Measurements from ENCODE around the gene TNRC18.
"Not testable (repeated sequence)": the region's sequence is repeated elsewhere in the genome, so short reads cannot be mapped to it uniquely, and the experiment has no call there.

TNRC18 gene

DNA sequence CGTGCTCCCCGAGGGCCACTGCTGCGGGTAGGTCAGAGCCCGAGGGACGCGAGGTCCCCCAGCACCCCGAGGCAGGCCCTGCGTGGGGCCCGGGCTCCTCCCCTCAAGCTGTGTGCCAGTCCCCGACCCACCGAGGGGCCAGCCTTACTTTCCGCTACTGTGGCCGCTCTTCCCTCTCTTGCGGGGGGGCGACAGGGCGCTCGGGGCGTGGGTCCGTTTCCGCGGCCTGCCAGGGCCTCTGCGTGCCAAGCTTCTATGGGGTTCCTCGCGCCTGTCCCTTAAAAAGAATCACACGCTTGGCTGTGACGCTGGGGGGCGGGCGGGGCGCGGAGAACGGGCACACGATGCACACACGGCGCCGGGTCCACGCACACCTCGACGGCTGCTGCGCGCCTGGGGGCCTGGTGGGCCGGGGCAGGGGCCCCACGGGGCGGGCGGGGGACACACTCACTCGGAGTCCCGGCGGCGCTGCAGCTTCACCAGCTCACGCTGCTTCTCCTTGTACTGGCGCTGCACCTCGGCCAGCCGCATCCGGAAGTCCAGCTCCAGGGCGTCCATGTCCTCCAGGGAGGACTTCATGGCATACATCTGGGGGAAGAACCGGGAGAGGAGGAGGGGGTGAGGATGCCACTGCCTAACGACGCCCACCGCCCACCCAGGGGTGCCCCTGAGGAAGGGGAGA, 62.0 kb downstream of the TNRC18 start:
- Histone ChIP-seq H3K9ac (ENCODE audit: low read length) (no peak overlapping the region), H2BK15ac (ENCODE audit: low read depth, poor library complexity, severe bottlenecking) (no peak overlapping the region), H3K14ac (ENCODE audit: low read length in 2 of 2) (no peak overlapping the region), H3K79me1 (replicated peaks; ENCODE audit: low read length, poor library complexity, severe bottlenecking) (peaks cover 40% of the 10 kb centered on the region), H3K27me3 (ENCODE audit: control insufficient read depth in 1 of 2, insufficient read depth in 1 of 2, low read length in 2 of 2) (no peaks in the 10 kb centered on the region), H3K23ac (ENCODE audit: low read length in 2 of 2) (peak overlapping the region in 1 of 2 experiments; percentile 27), H3K4me1 (ENCODE audit: control insufficient read depth, insufficient read depth, low read depth, low read length) (peaks cover 5% of the 10 kb centered on the region), H2BK5ac (ENCODE audit: low read depth, low read length, poor library complexity, severe bottlenecking) (no peak overlapping the region), H2AFZ (ENCODE audit: low read depth, low read length) (no peak overlapping the region), H3K18ac (ENCODE audit: low read depth in 1 of 2, low read length in 2 of 2) (no peak overlapping the region), H4K91ac (ENCODE audit: low read length) (no peak overlapping the region), H3K4me3 (ENCODE audit: insufficient read depth in 1 of 2, low read depth in 1 of 2, low read length in 2 of 2) (no peak overlapping the region), H2AK5ac (ENCODE audit: low read length, severe bottlenecking) (no peak overlapping the region), H2BK12ac (ENCODE audit: low read length in 2 of 2) (no peak overlapping the region), H4K8ac (ENCODE audit: low read length) (no peak overlapping the region), H3K36me3 (ENCODE audit: control insufficient read depth in 1 of 2, insufficient read depth in 2 of 2, low read depth in 1 of 2, low read length in 2 of 2) (peaks cover 60 to 65% of the 10 kb centered on the region in 2 experiments), H3K27ac (ENCODE audit: low read length, poor library complexity, severe bottlenecking) (no peak overlapping the region), H2BK120ac (ENCODE audit: low read depth, low read length) (no peak overlapping the region), H3K4me2 (ENCODE audit: low read length, poor library complexity, severe bottlenecking) (no peak overlapping the region), H3K9me3 (ENCODE audit: control insufficient read depth, low read length) (no peaks in the 10 kb centered on the region), H3K4ac (ENCODE audit: low read depth in 1 of 2, low read length in 2 of 2) (no peak overlapping the region)
- DNase-seq: no peak
- WGBS: 97% methylated on average over 58 of the region's 58 CpGs

DNA sequence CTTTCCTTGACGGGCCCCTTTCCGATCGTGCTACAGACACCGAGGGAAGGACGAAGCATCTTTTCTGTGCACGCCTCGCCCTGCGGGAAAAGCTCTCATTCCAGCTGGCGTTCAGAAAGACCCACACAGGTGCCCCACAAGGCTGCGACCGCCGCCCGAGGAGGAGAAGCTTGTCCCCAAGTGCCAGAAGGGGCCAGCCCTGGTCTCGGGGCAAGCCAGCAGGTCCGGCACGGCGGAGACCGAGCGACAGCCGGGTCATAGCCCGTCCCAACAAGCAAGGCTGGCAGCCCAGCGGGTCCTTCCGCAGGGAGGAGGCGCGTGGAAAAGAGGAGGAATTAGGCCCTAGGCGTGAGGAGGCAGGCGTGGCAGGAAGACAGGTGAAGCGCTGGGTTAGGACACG, 62.7 kb downstream of the TNRC18 start:
- no peak for DNase-seq
- no peak overlapping the region for H3K27ac ChIP-seq (ENCODE audit: low read length, poor library complexity, severe bottlenecking)
- no peak overlapping the region for H4K8ac ChIP-seq (ENCODE audit: low read length)
- peaks cover 45% of the 10 kb centered on the region for H3K79me1 ChIP-seq (replicated peaks; ENCODE audit: low read length, poor library complexity, severe bottlenecking)
- H2AK5ac ChIP-seq (ENCODE audit: low read length, severe bottlenecking): no peak overlapping the region
- no peak overlapping the region for H3K23ac ChIP-seq (ENCODE audit: low read length in 2 of 2)
- no peak overlapping the region for H3K4ac ChIP-seq (ENCODE audit: low read depth in 1 of 2, low read length in 2 of 2)
- no peak overlapping the region for H2BK15ac ChIP-seq (ENCODE audit: low read depth, poor library complexity, severe bottlenecking)
- H3K14ac ChIP-seq (ENCODE audit: low read length in 2 of 2): no peak overlapping the region
- H3K4me1 ChIP-seq (ENCODE audit: control insufficient read depth, insufficient read depth, low read depth, low read length): peaks cover 4% of the 10 kb centered on the region
- no peak overlapping the region for H3K9ac ChIP-seq (ENCODE audit: low read length)
- H2BK12ac ChIP-seq (ENCODE audit: low read length in 2 of 2): no peak overlapping the region
- H3K18ac ChIP-seq (ENCODE audit: low read depth in 1 of 2, low read length in 2 of 2): no peak overlapping the region
- H3K4me2 ChIP-seq (ENCODE audit: low read length, poor library complexity, severe bottlenecking): no peak overlapping the region
- no peak overlapping the region for H2BK120ac ChIP-seq (ENCODE audit: low read depth, low read length)
- no peaks in the 10 kb centered on the region for H3K27me3 ChIP-seq (ENCODE audit: control insufficient read depth in 1 of 2, insufficient read depth in 1 of 2, low read length in 2 of 2)
- no peaks in the 10 kb centered on the region for H3K9me3 ChIP-seq (ENCODE audit: control insufficient read depth, low read length)
- WGBS: 99% methylated on average over 29 of the region's 29 CpGs
- H2AFZ ChIP-seq (ENCODE audit: low read depth, low read length): no peak overlapping the region
- H2BK5ac ChIP-seq (ENCODE audit: low read depth, low read length, poor library complexity, severe bottlenecking): no peak overlapping the region
- no peak overlapping the region for H3K4me3 ChIP-seq (ENCODE audit: insufficient read depth in 1 of 2, low read depth in 1 of 2, low read length in 2 of 2)
- peaks cover 66 to 69% of the 10 kb centered on the region in 2 experiments for H3K36me3 ChIP-seq (ENCODE audit: control insufficient read depth in 1 of 2, insufficient read depth in 2 of 2, low read depth in 1 of 2, low read length in 2 of 2)
- H4K91ac ChIP-seq (ENCODE audit: low read length): no peak overlapping the region

DNA sequence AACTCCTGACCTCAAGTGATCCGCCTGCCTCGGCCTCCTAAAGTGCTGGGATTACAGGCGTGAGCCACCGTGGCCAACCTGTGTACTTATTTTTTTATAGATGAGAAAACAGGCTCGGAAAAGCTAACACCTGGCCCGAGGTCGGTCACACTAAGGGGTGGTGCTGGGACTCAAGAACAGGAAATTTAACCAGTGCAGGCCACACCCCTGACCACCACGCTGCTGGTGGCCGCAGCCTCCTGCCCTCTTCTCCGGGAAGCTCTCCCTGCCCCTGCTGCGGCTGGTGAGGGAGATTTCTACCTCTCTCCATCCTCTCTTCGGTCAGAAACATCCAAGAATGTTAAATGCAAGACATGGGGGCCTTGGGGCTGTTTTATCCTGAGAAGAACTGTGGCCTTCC, 63.2 kb downstream of the TNRC18 start:
- H4K91ac ChIP-seq (ENCODE audit: low read length): no peak overlapping the region
- no peak overlapping the region for H2BK15ac ChIP-seq (ENCODE audit: low read depth, poor library complexity, severe bottlenecking)
- no peak overlapping the region for H3K18ac ChIP-seq (ENCODE audit: low read depth in 1 of 2, low read length in 2 of 2)
- H2BK5ac ChIP-seq (ENCODE audit: low read depth, low read length, poor library complexity, severe bottlenecking): no peak overlapping the region
- no peak overlapping the region for H2AFZ ChIP-seq (ENCODE audit: low read depth, low read length)
- H3K4ac ChIP-seq (ENCODE audit: low read depth in 1 of 2, low read length in 2 of 2): no peak overlapping the region
- no peak overlapping the region for H3K9ac ChIP-seq (ENCODE audit: low read length)
- H3K4me2 ChIP-seq (ENCODE audit: low read length, poor library complexity, severe bottlenecking): no peak overlapping the region
- H3K79me1 ChIP-seq (replicated peaks; ENCODE audit: low read length, poor library complexity, severe bottlenecking): peaks cover 47% of the 10 kb centered on the region
- no peak overlapping the region for H3K14ac ChIP-seq (ENCODE audit: low read length in 2 of 2)
- H3K4me1 ChIP-seq (ENCODE audit: control insufficient read depth, insufficient read depth, low read depth, low read length): peaks cover 2% of the 10 kb centered on the region
- peaks cover 70 to 74% of the 10 kb centered on the region in 2 experiments for H3K36me3 ChIP-seq (ENCODE audit: control insufficient read depth in 1 of 2, insufficient read depth in 2 of 2, low read depth in 1 of 2, low read length in 2 of 2)
- H3K4me3 ChIP-seq (ENCODE audit: insufficient read depth in 1 of 2, low read depth in 1 of 2, low read length in 2 of 2): no peak overlapping the region
- no peak overlapping the region for H2BK120ac ChIP-seq (ENCODE audit: low read depth, low read length)
- no peak overlapping the region for H2BK12ac ChIP-seq (ENCODE audit: low read length in 2 of 2)
- no peak overlapping the region for H4K8ac ChIP-seq (ENCODE audit: low read length)
- no peak overlapping the region for H3K23ac ChIP-seq (ENCODE audit: low read length in 2 of 2)
- H3K27ac ChIP-seq (ENCODE audit: low read length, poor library complexity, severe bottlenecking): no peak overlapping the region
- WGBS: 95% methylated on average over 9 of the region's 12 CpGs
- DNase-seq: no peak
- H3K9me3 ChIP-seq (ENCODE audit: control insufficient read depth, low read length): no peaks in the 10 kb centered on the region
- H3K27me3 ChIP-seq (ENCODE audit: control insufficient read depth in 1 of 2, insufficient read depth in 1 of 2, low read length in 2 of 2): no peaks in the 10 kb centered on the region
- H2AK5ac ChIP-seq (ENCODE audit: low read length, severe bottlenecking): no peak overlapping the region

DNA sequence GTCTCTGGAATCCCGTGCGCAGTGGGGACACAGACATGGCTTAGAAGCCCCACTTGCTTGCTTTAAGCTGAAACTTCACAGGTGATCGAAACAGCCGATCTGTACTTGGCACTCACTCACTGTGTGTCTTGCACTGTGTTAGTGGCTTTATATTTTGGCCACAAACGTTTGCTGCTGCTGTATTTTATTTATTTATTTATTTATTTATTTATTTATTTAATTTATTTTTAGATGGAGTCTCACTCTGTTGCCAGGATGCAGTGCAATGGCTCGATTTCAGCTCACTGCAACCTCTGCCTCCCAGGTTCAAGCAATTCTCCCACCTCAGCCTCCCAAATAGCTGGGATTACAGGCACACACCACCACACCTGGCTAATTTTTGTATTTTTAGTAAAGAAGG, 63.6 kb downstream of the TNRC18 start:
- not testable (repeated sequence) for H3K14ac ChIP-seq (ENCODE audit: low read length in 2 of 2); H3K9ac ChIP-seq (ENCODE audit: low read length); H2BK12ac ChIP-seq (ENCODE audit: low read length in 2 of 2); H2AFZ ChIP-seq (ENCODE audit: low read depth, low read length); H3K27me3 ChIP-seq (ENCODE audit: control insufficient read depth in 1 of 2, insufficient read depth in 1 of 2, low read length in 2 of 2); H3K27ac ChIP-seq (ENCODE audit: low read length, poor library complexity, severe bottlenecking); H2BK120ac ChIP-seq (ENCODE audit: low read depth, low read length); H2BK15ac ChIP-seq (ENCODE audit: low read depth, poor library complexity, severe bottlenecking); H3K4me3 ChIP-seq (ENCODE audit: insufficient read depth in 1 of 2, low read depth in 1 of 2, low read length in 2 of 2); H3K4ac ChIP-seq (ENCODE audit: low read depth in 1 of 2, low read length in 2 of 2); H4K91ac ChIP-seq (ENCODE audit: low read length); H3K18ac ChIP-seq (ENCODE audit: low read depth in 1 of 2, low read length in 2 of 2); H3K4me1 ChIP-seq (ENCODE audit: control insufficient read depth, insufficient read depth, low read depth, low read length); H3K23ac ChIP-seq (ENCODE audit: low read length in 2 of 2); H4K8ac ChIP-seq (ENCODE audit: low read length); DNase-seq; H3K4me2 ChIP-seq (ENCODE audit: low read length, poor library complexity, severe bottlenecking); H2BK5ac ChIP-seq (ENCODE audit: low read depth, low read length, poor library complexity, severe bottlenecking); H3K9me3 ChIP-seq (ENCODE audit: control insufficient read depth, low read length); H2AK5ac ChIP-seq (ENCODE audit: low read length, severe bottlenecking)
- 100% methylated on average over 4 of the region's 6 CpGs for WGBS
- Histone ChIP-seq H3K36me3 (ENCODE audit: control insufficient read depth in 1 of 2, insufficient read depth in 2 of 2, low read depth in 1 of 2, low read length in 2 of 2) (peaks cover 71 to 77% of the 10 kb centered on the region in 2 experiments), H3K79me1 (replicated peaks; ENCODE audit: low read length, poor library complexity, severe bottlenecking) (peaks cover 50% of the 10 kb centered on the region)
